Colonic mucosa (tissue), 4 donors: ENCODE measurements around the gene GUCY2D. TPM values are rescaled to one million over a fixed set of nuclear protein-coding genes. Genes with fewer than 3 reads are reported as not detected.

Experiments
- DNase-seq: peaks from one replicate; pipeline ENCODE4 v3.0.0-alpha.2; 2020
- H3K27ac ChIP-seq: fragments of 200-600 bp; one replicate; pipeline ENCODE4 v1.8.0; 2021
- H3K27me3 ChIP-seq: fragments of 200-600 bp; one replicate; pipeline ENCODE4 v1.8.0; 2021
- H3K36me3 ChIP-seq: fragments of 200-600 bp; one replicate; pipeline ENCODE4 v1.8.0; 2021
- H3K4me1 ChIP-seq: fragments of 200-600 bp; one replicate; pipeline ENCODE4 v1.8.0; 2021; ENCODE audit warnings: mild to moderate bottlenecking
- H3K4me3 ChIP-seq: fragments of 200-600 bp; one replicate; pipeline ENCODE4 v1.8.0; 2021
- H3K9ac ChIP-seq, 2 donors: one replicate each; pipeline ENCODE4 v1.7.0; 2013; ENCODE audit warnings: control low read depth in 2 of 2, low read depth in 2 of 2, low read length in 2 of 2
- H3K9me3 ChIP-seq: fragments of 200-600 bp; one replicate; pipeline ENCODE4 v1.8.0; 2021
- intact Hi-C: fragments of 100-400 bp; cut with DNase I; formaldehyde crosslinking; loops from one replicate; pipeline ENCODE4 v1.14.1; 2022
- total RNA-seq, 2 donors: library from RNA; stranded (reverse); fragmentation: NEBNext Ultra II Directional in 1 of 2; extraction: Animal tissue kit (Norgen Biotek cat#: 25700) in 1 of 2; gene quantifications; one replicate each; pipeline ENCODE4 v1.2.1, GENCODE V29; 2021
- TF ChIP-seq, protein P1 (sequence below): fragments of 200-600 bp; IDR thresholded peaks from one replicate; pipeline ENCODE4 v1.8.0; 2022; ENCODE audit warnings: antibody characterized with exemption, mild to moderate bottlenecking
- donor health status: healthy.
- donor health status: DM: no; HTN: no; CAD: no.
- donor health status: DM: no; HTN: no; CAD: no.

Gene GUCY2D
- total RNA-seq, 2 donors from 2014 or later, result 0.21 to 0.37 TPM

GRCh38 chr17:7974638-7975131 is 27.7 kb upstream of the GUCY2D start:
- H3K36me3 ChIP-seq, result no peaks in the 10 kb centered on the region
- intact Hi-C loops, result no loop called here
- H3K9ac ChIP-seq, result no peak overlapping the region
- no peaks in the 10 kb centered on the region for H3K4me1 ChIP-seq
- H3K27ac ChIP-seq, result no peak overlapping the region
- H3K27me3 ChIP-seq, result no peaks in the 10 kb centered on the region
- TF ChIP-seq, protein P1, sequence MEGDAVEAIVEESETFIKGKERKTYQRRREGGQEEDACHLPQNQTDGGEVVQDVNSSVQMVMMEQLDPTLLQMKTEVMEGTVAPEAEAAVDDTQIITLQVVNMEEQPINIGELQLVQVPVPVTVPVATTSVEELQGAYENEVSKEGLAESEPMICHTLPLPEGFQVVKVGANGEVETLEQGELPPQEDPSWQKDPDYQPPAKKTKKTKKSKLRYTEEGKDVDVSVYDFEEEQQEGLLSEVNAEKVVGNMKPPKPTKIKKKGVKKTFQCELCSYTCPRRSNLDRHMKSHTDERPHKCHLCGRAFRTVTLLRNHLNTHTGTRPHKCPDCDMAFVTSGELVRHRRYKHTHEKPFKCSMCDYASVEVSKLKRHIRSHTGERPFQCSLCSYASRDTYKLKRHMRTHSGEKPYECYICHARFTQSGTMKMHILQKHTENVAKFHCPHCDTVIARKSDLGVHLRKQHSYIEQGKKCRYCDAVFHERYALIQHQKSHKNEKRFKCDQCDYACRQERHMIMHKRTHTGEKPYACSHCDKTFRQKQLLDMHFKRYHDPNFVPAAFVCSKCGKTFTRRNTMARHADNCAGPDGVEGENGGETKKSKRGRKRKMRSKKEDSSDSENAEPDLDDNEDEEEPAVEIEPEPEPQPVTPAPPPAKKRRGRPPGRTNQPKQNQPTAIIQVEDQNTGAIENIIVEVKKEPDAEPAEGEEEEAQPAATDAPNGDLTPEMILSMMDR, result no peak
- H3K9me3 ChIP-seq, result no peaks in the 10 kb centered on the region
- no peak overlapping the region for H3K4me3 ChIP-seq
- DNase-seq, result no peak

DNA sequence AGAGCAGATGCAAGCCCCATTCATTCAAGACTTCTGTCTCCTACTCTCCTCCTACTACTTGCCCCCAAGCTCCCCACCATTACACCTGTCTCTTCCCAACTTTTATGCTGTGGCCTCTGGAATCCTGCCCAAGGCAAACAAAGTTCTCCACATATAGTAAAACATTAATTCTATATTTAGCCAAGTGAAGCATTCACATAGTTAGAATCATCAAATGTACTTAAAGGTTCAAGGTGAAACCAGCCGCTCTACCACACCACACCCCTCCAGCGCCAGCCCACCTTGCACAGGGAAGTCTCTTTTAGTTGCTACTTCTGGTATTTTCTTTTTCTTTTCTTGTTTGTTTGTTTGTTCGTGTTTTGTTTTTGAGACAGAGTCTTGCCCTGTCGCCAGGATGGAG is 25.4 kb upstream of the GUCY2D start:
- Histone ChIP-seq H3K4me1 (no peaks in the 10 kb centered on the region), H3K9ac (no peak overlapping the region), H3K36me3 (no peaks in the 10 kb centered on the region), H3K27ac (no peak overlapping the region), H3K27me3 (no peaks in the 10 kb centered on the region), H3K4me3 (no peak overlapping the region), H3K9me3 (no peaks in the 10 kb centered on the region)
- DNase-seq, result peak; percentile 58
- intact Hi-C loops, result no loop called here
- TF ChIP-seq, protein P1, result no peak

GRCh38 chr17:7977805-7978204 is 24.6 kb upstream of the GUCY2D start:
- intact Hi-C loops, result no loop called here
- H3K9ac ChIP-seq, result no peak overlapping the region
- no peaks in the 10 kb centered on the region for H3K27me3 ChIP-seq
- no peaks in the 10 kb centered on the region for H3K9me3 ChIP-seq
- H3K4me1 ChIP-seq, result no peaks in the 10 kb centered on the region
- no peaks in the 10 kb centered on the region for H3K36me3 ChIP-seq
- TF ChIP-seq, protein P1, result no peak
- no peak for DNase-seq
- H3K4me3 ChIP-seq, result no peak overlapping the region
- no peak overlapping the region for H3K27ac ChIP-seq

DNA sequence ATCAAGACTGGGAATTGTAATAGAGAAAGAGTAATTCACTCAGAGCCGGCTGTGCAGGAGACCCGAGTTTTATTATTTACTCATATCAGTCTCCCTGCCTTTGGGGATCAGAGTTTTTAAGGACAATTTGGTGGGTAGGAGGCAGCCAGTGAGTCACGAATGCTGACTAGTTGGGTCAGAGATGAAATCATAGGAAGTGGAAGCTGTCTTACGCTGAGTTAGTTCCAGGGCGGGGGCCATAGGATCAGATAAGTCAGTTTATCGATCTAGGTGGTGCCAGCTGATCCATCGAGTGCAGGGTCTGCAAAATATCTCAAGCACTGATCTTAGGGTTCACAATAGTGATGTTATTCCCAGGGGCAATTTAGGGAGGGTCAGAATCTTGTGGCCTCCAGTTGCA is 20.2 kb upstream of the GUCY2D start:
- Histone ChIP-seq H3K27me3 (no peaks in the 10 kb centered on the region), H3K9ac (no peak overlapping the region), H3K36me3 (no peaks in the 10 kb centered on the region), H3K27ac (no peak overlapping the region), H3K4me3 (no peak overlapping the region), H3K4me1 (no peaks in the 10 kb centered on the region), H3K9me3 (no peaks in the 10 kb centered on the region)
- TF ChIP-seq, protein P1, result no peak
- intact Hi-C loops, result no loop called here
- DNase-seq, result no peak

GRCh38 chr17:7982666-7983065 is 19.7 kb upstream of the GUCY2D start:
- Histone ChIP-seq H3K27me3 (no peaks in the 10 kb centered on the region), H3K27ac (no peak overlapping the region), H3K9ac (no peak overlapping the region), H3K4me1 (no peaks in the 10 kb centered on the region), H3K4me3 (no peak overlapping the region), H3K9me3 (no peaks in the 10 kb centered on the region), H3K36me3 (no peaks in the 10 kb centered on the region)
- intact Hi-C loops, result no loop called here
- DNase-seq, result no peak
- TF ChIP-seq, protein P1, result no peak

- no peaks in the 10 kb centered on the region for H3K9me3 ChIP-seq
- no peaks in the 10 kb centered on the region for H3K36me3 ChIP-seq
- H3K9ac ChIP-seq, result no peak overlapping the region
- no peak overlapping the region for H3K27ac ChIP-seq
- DNase-seq, result no peak
- intact Hi-C loops, result loop anchor here (5.0 kb wide), 1 partner anchor 243 kb away; no protein-coding TSS in a partner anchor
- no peak overlapping the region for H3K4me3 ChIP-seq
- no peaks in the 10 kb centered on the region for H3K27me3 ChIP-seq
- no peaks in the 10 kb centered on the region for H3K4me1 ChIP-seq
- TF ChIP-seq, protein P1, result no peak
These were observed 17.5 kb upstream of the GUCY2D start for GRCh38 chr17:7984904-7985303.
